DMS79 (cell line): ENCODE data around the gene ACSL4.
"Not testable (repeated sequence)": the region's sequence is repeated elsewhere in the genome, so short reads cannot be mapped to it uniquely, and the experiment has no call there.

ENCODE experiments used
- DNase-seq: peaks from one replicate; lab custom pipeline; 2025; lab: John Stamatoyannopoulos, UW

Gene ACSL4

GRCh38 chrX:109732807-109733612, at the start of gene ACSL4:
Gene ACSL4 (minus strand): TSS chrX:109733257. CDS start chrX:109683363, 49,894 bp downstream.
- DNase-seq: peak; percentile 4

DNA sequence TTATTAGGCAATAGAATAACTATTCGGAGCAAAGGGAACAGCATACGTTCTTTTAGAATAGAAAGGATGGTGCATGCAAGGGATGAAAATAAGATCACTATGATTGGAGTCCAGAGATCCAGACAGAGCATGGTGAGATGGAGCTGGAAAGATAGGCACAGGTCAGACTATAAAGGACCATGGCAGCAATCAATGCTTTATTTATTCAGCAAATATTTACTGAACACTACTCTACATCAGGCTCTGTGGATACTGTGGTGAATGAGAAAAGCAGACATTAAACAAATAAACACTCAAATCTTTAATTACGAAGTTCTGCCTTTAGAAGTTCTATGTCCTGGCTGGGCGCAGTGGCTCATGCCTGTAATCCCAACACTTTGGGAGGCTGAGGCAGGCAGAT, 44.7 kb upstream of the ACSL4 start:
- DNase-seq: no peak

GRCh38 chrX:109776986-109777385, 43.9 kb upstream of the ACSL4 start:
- DNase-seq: no peak

DNA sequence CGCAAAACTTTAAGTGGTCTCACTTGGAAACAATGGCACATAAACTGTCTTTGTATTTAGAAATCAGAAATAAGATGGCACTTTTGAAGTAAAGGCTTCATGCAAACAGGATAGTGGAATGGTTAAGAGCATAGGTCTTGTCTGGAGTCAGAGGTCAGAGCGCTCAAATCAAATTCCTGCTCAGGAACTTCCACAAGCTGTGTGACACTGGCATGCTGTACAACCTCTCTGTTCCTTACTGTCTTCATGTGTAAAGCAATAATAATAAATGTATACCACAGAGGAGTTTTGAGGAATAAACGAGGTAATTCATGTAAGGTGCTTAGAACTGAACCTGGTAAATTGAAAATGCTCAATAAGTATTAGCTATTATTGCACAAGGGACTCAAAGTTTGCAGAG, 43.4 kb upstream of the ACSL4 start:
- DNase-seq: no peak

DNA sequence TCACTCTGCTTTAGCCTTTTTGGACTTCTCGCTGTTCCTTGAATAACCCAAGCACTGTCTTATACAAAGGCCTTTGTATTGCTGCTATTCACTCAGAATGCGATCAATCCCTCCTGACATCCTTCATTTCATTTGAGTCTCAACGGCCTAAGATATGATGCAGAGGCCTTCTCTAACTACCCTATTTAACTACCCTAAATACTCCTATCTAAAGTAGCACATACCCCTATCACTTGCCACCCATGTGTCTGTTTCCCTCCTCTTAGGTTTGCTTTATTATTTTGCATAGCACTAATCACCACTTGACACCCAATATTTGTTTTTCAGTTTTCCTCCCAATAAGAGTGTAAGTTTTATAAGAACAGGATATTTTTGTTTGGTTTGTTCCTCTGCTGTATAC, 42.3 kb upstream of the ACSL4 start:
- no peak for DNase-seq

- no peak for DNase-seq
Observed at GRCh38 chrX:109774706-109775105, 41.6 kb upstream of the ACSL4 start.

DNA sequence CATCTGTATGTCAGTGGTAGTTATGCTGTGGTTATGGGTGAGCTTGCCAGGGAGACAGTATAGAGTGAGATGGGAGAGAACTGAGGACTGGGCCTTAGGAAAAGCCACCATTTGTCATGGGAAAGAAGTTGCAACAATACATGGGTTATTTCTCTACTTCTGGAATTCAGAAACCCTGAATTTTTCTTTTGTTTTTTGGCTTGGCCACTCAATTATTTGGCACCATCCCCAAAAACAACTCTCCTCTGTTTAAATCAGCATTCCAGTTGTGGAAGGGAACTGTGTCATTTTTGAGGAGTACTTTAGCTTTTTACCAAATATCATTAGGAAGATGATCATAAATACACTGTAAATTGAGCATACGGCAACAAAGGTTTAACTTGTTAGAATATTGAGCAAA, 41.1 kb upstream of the ACSL4 start:
- no peak for DNase-seq

- DNase-seq: no peak
Observed at GRCh38 chrX:109773374-109773773, 40.3 kb upstream of the ACSL4 start.

DNA sequence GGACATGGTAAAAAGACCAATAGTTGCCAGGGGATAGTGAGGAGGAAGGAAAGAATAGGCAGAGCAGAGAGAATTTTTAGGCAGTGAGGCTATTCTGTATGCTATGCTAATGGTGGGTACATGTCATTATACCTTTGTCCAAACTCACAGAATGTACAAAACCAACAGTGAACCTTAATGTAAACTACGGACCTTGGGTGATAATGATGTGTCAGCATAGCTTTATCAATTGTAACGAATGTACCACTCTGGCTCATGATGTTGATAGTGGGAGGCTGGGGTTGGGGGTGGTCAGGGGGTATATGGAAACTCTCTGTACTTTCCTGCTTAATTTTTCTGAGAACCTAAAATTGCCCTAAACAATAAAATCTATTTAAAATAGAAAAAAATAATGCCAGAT, 37.7 kb upstream of the ACSL4 start:
- DNase-seq: no peak

- no peak for DNase-seq
Observed at GRCh38 chrX:109760922-109761250, 27.8 kb upstream of the ACSL4 start.

DNA sequence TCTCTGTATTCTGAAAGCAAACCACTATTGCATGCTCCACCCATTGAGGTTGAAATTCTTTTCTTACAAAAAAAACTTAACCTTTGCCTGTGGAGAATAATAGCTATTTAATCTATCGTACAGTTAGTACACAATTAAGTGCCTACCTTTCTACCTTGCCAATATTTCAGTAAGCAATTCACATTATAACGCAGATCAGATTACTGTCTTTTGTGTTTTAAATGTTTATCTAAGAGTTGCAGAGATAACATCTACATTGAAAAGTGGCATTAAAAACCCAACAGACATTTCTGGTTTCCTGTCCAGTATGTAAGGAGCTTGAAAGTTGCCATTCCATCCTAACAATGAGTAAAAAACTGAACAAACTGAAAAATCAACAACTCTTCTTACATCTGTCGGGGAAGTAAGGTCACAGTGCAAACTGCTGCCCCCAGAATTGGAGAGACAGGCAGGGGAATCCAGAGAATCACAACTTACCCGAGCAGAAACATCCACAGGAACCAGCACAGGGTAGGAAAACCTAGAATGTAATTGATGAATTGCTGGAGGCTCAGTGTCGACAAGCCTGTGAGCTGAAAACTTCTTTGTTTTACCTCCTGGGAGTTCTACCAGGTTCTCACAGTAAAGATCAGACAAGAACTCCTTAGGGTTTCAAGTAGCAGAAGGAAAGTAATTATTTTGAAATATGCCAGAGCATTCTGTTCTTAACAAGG, 27.3 kb upstream of the ACSL4 start:
- peak; percentile 5 for DNase-seq

GRCh38 chrX:109753256-109753655, 20.2 kb upstream of the ACSL4 start:
- DNase-seq: no peak

- no peak for DNase-seq
Observed at GRCh38 chrX:109751698-109752097, 18.6 kb upstream of the ACSL4 start.

DNA sequence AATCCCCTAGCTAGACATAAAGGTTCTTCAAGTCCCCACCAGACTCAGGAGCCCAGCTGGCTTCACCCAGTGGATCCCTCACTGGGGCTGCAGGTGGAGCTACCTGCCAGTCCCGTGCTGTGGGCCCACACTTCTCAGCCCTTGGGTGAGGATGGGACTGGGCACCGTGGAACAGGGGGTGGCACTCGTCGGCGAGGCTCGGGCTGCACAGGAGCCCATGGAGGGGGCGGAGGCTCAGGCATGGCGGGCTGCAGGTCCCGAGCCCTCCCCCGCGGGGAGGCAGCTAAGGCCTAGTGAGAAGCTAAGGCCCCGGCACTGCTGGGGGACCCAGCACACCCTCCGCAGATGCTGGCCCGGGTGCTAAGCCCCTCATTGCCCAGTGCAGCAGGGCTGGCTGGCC, 16.1 kb upstream of the ACSL4 start:
- DNase-seq: no peak

DNA sequence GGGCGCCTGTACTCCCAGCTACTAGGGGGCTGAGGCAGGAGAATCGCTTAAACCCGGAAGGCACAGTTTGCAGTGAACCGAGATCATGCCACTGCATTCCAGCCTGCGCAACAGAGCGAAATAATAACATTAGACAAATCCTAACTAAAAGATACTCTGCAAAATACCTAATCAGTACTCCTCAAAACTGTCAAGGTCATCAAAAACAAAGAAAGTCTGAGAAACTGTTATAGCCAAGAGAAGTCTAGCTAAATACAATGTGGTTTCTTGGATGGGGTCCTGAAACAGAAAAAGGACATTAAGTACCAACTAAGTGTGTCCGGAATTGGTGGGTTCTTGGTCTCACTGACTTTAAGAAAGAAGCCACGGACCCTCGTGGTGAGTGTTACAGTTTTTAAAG, 14.6 kb upstream of the ACSL4 start:
- DNase-seq: no peak

- DNase-seq: no peak
Observed at GRCh38 chrX:109742722-109743121, 9.7 kb upstream of the ACSL4 start.

- not testable (repeated sequence) for DNase-seq
Observed at GRCh38 chrX:109740896-109741295, 7.8 kb upstream of the ACSL4 start.

- DNase-seq: no peak
Observed at GRCh38 chrX:109740433-109740809, 7.4 kb upstream of the ACSL4 start.

DNA sequence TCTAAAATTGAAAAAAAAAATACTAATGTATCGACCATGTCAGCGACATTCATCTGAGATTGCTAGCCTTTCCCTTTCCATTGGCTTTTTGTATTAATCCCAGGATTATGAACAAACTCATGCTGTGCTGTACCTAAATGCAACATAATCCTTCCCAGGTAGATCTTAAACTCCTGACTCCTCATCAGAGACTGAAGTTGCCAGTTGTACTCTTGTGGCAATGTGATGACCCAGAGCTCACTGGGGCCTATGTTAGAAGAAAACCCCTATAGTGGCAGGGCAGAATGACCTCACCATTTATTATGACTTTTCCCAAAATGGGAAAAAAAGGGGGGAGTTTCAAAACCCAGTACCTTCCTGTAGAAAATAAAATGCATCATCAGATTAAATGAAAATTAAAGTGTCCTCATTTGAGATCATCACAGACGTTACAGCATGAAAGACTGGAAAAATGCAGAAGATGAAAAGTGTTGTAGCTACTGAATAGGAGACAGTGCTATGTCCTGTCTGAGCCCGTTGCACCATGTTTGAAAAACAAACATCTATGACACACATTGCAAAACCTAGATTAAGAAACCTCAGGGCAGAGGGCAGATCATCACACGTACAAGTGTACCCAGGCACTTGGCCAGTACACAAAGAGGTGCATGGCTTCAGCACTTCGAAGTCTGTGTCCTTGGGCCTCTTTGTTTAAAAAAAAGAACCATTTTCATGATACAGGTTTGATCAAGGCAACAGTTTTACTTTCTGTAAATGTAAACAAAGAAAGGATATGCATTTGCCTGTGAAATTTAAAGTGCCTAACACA, 6.8 kb upstream of the ACSL4 start:
- no peak for DNase-seq

GRCh38 chrX:109735202-109735744, 2.2 kb upstream of the ACSL4 start:
- no peak for DNase-seq

- no peak for DNase-seq
Observed at GRCh38 chrX:109733613-109734083, 591 bp upstream of the ACSL4 start.

DNA sequence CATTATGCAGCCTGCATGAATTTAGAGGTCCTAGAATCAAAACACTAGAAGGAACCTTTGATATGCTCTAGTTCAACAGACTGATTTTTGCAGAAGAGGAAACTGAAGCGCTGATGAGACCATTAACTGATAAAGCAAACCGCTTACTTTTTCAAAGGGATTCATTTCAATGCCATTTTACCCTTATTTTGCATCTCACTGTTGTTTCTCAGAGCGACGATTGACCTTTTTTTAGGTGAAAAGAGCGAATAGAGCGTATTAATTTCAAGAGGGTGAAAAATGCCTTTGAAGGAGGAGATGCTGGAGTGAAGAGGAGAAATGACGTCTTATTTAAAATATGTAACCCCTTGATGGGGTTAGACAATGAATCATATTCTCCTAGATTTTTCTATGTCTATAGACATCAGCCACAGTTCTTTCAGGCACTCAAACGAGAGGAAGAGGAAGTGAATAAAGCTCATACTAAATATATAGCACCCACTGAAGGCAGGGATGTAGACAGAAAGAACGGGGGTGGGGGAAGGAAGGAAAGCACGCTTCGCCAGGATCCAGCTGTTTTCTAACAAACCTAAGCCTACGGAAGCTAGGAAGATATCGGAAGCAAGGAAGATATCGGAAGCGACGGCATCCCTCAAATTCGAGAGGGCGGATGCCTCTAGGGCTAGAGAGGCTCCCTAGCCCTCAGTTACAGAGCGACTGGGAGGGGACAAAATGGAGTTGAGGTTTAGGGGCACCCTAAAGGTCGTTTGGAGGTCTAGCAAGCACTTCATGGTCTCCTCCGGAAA, 848 bp downstream of the ACSL4 start:
- DNase-seq: no peak
